Kidney (tissue), 14 donors: ENCODE measurements around the gene ADGRL2. TPM values are rescaled to one million over a fixed set of nuclear protein-coding genes. Genes with fewer than 3 reads are reported as not detected.

Source experiments
- DNase-seq, 5 donors: peaks; one replicate each; pipeline ENCODE4 v3.0.0-alpha.2; 2013 to 2020
- FAIRE-seq: peaks from 2 replicates; lab custom pipeline; 2012; peaks lifted over from hg19 to GRCh38; lab: Jason Lieb, UNC
- H3K27ac ChIP-seq, 2 donors: one replicate each; pipeline ENCODE4 v1.7.0; 2013; ENCODE audit warnings: low read depth in 2 of 2, low read length in 2 of 2, inconsistent platforms in 1 of 2
- H3K27me3 ChIP-seq: one replicate; pipeline ENCODE4 v1.7.1; 2013; ENCODE audit warnings: low read length, inconsistent platforms; ENCODE audit not compliant: control insufficient read depth, insufficient read depth
- H3K36me3 ChIP-seq, 3 donors: one replicate each; pipeline versions ENCODE4 v1.7.0 to v1.7.1; 2013; ENCODE audit warnings: low read length in 3 of 3, control low read depth in 1 of 3, inconsistent platforms in 1 of 3; ENCODE audit not compliant: insufficient read depth in 3 of 3, control insufficient read depth in 2 of 3
- H3K4me1 ChIP-seq, 3 donors: one replicate each; pipeline versions ENCODE4 v1.7.0 to v1.7.1; 2013; ENCODE audit warnings: low read length in 3 of 3, inconsistent platforms in 1 of 3, low read depth in 1 of 3; ENCODE audit not compliant: control insufficient read depth in 2 of 3, insufficient read depth in 2 of 3
- H3K4me3 ChIP-seq, 3 donors: one replicate each; pipeline versions ENCODE4 v1.7.0 to v1.8.1; 2013; ENCODE audit warnings: low read length in 3 of 3, control low read depth in 1 of 3, inconsistent platforms in 1 of 3
- H3K9ac ChIP-seq, 3 donors: one replicate each; pipeline versions ENCODE4 v1.7.0 to v1.7.1; 2013; ENCODE audit warnings: low read length in 3 of 3, control low read depth in 1 of 3, inconsistent platforms in 1 of 3
- H3K9me3 ChIP-seq, 3 donors: one replicate each; pipeline versions ENCODE4 v1.7.0 to v1.7.1; 2013; ENCODE audit warnings: low read length in 3 of 3, control low read depth in 1 of 3, inconsistent platforms in 1 of 3; ENCODE audit not compliant: control insufficient read depth in 2 of 3, insufficient read depth in 1 of 3
- CTCF ChIP-seq: IDR thresholded peaks from 3 replicates; pipeline ENCODE4 v1.5.1; 2012; ENCODE audit warnings: mild to moderate bottlenecking, moderate library complexity, borderline replicate concordance; ENCODE audit not compliant: insufficient read depth; ENCODE audit errors: extremely low read depth
- intact Hi-C: fragments of 100-400 bp; cut with DNase I; formaldehyde crosslinking; loops from one replicate; pipeline ENCODE4 v1.11.1; 2022
- polyA plus RNA-seq: library from polyadenylated mRNA; stranded (reverse); fragments of 350-450 nt; fragmentation: Illumina TruSeq; extraction: RNeasy Lipid Tissue Mini Kit (QIAGEN cat#74804); gene quantifications from one replicate; pipeline ENCODE4 v1.2.3, GENCODE V29; 2014; ENCODE audit warnings: low read depth, low replicate concordance; ENCODE audit not compliant: insufficient read depth
- total RNA-seq: library from RNA; stranded (reverse); fragmentation: NEBNext Ultra II Directional; extraction: Animal tissue kit (Norgen Biotek cat#: 25700); gene quantifications from one replicate; pipeline ENCODE4 v1.2.1, GENCODE V29; 2021
- donor health status: control.
- donor health status: control.
- donor health status: control.
- donor health status: control.
- donor health status: control.
- donor health status: DM: yes; HTN: yes; CAD: no.
- donor health status: Normal renal cell carcinoma (clear cell type).

ADGRL2 gene
- total and polyA plus RNA-seq, 2 donors from 2014 or later, result 27.2 to 71.2 TPM

GRCh38 chr1:81974883-81975555, 174.3 kb downstream of the ADGRL2 start:
- no peak overlapping the region for H3K27ac ChIP-seq
- H3K4me1 ChIP-seq, result peaks cover 0 to 4% (median 3%) of the 10 kb centered on the region in 3 donors
- H3K9me3 ChIP-seq, result no peaks in the 10 kb centered on the region
- no peaks in the 10 kb centered on the region for H3K27me3 ChIP-seq
- H3K9ac ChIP-seq, result no peak overlapping the region
- H3K4me3 ChIP-seq, result no peak overlapping the region
- FAIRE-seq (no peak), DNase-seq (no peak)
- peaks cover 0 to 3% (median 2%) of the 10 kb centered on the region in 3 donors for H3K36me3 ChIP-seq
- no peak for TF ChIP-seq CTCF
- intact Hi-C loops, result no loop called here

GRCh38 chr1:81976539-81976938, 175.8 kb downstream of the ADGRL2 start:
- DNase-seq (no peak), FAIRE-seq (no peak)
- H3K27ac ChIP-seq, result no peak overlapping the region
- intact Hi-C loops, result no loop called here
- H3K36me3 ChIP-seq, result peaks cover 0 to 3% (median 2%) of the 10 kb centered on the region in 3 donors
- no peak for TF ChIP-seq CTCF
- no peak overlapping the region for H3K4me3 ChIP-seq
- no peak overlapping the region for H3K9ac ChIP-seq
- H3K9me3 ChIP-seq, result no peaks in the 10 kb centered on the region
- H3K27me3 ChIP-seq, result no peaks in the 10 kb centered on the region
- H3K4me1 ChIP-seq, result peaks cover 0 to 4% (median 3%) of the 10 kb centered on the region in 3 donors

DNA sequence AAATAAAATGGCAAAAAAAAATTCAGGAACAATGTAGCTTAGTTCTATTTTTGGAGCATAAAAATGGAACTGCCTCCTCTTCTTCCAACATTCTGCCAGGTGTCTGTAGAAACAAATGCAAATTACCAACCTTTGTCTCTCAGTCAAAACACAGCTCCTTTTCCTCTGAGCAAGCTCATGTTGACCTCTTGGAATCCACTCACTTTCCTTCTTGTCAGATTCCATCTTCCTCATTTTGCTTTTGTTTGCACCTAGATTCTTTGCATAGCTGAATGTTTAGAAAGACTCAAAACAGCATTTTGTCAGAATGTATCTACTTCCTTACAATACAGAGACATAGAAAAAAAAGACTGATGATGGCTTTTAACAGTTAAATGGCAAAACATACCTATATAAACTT, 178.2 kb downstream of the ADGRL2 start:
- no peak overlapping the region for H3K9ac ChIP-seq
- peaks cover 0 to 4% (median 3%) of the 10 kb centered on the region in 3 donors for H3K4me1 ChIP-seq
- FAIRE-seq (no peak), DNase-seq (no peak)
- no peak for TF ChIP-seq CTCF
- no peak overlapping the region for H3K27ac ChIP-seq
- intact Hi-C loops, result no loop called here
- H3K36me3 ChIP-seq, result peaks cover 0 to 5% (median 2%) of the 10 kb centered on the region in 3 donors
- no peaks in the 10 kb centered on the region for H3K27me3 ChIP-seq
- no peak overlapping the region for H3K4me3 ChIP-seq
- H3K9me3 ChIP-seq, result no peaks in the 10 kb centered on the region
